Transverse colon (tissue), 4 donors: ENCODE results near the gene MMP26.

ENCODE experiments used
- POLR2AphosphoS5 ChIP-seq, 3 donors: sonication (generic); formaldehyde crosslinking; IDR thresholded peaks; one replicate each; pipeline ENCODE4 v1.6.1; 2016; ENCODE audit warnings: antibody characterized with exemption in 3 of 3
- TF ChIP-seq, protein P1 (sequence below), 5 experiments: fragments of 200-600 bp in 3 of 5; fragments of 450-650 bp in 2 of 5; sonication (generic) in 3 of 5; IDR thresholded peaks; 1 replicate in 2 of 5; 2 replicates in 3 of 5; pipeline ENCODE4 v1.5.1; 2016 to 2017; ENCODE audit warnings: antibody characterized with exemption in 5 of 5, inconsistent platforms in 3 of 5, mild to moderate bottlenecking in 2 of 5, moderate library complexity in 1 of 5

DNA sequence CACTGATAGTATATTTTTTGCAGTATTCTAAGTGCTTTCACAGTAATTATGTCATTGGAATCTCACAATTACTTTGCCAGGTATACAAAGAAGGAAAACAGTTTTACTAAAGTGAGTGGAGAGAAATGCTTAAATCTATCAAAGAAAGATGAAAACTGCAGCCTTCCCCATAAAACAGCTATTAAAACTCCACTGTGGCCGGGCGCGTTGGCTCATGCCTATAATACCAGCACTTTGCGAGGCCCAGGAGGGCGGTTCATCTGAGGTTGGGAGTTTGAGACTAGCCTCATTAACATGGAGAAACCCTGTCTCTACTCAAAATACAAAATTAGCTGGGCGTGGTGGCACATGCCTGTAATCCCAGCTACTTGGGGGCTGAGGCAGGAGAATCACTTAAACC is 41.7 kb upstream of the MMP26 start:
- TF ChIP-seq, protein P1, sequence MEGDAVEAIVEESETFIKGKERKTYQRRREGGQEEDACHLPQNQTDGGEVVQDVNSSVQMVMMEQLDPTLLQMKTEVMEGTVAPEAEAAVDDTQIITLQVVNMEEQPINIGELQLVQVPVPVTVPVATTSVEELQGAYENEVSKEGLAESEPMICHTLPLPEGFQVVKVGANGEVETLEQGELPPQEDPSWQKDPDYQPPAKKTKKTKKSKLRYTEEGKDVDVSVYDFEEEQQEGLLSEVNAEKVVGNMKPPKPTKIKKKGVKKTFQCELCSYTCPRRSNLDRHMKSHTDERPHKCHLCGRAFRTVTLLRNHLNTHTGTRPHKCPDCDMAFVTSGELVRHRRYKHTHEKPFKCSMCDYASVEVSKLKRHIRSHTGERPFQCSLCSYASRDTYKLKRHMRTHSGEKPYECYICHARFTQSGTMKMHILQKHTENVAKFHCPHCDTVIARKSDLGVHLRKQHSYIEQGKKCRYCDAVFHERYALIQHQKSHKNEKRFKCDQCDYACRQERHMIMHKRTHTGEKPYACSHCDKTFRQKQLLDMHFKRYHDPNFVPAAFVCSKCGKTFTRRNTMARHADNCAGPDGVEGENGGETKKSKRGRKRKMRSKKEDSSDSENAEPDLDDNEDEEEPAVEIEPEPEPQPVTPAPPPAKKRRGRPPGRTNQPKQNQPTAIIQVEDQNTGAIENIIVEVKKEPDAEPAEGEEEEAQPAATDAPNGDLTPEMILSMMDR (IDR thresholded peaks at IDR 0.05) = no peak
- TF ChIP-seq POLR2AphosphoS5 (IDR thresholded peaks at IDR 0.05) = no peak
